SIG-M5 treated with dmso at 0.1 percent for 504 hours (cell line): ENCODE results near the gene ZNF469.
A peak's percentile ranks its signal among the peaks of the same experiment; 100 is the strongest.

Source experiments
- DNase-seq: peaks from one replicate; lab custom pipeline; 2025; ENCODE audit not compliant: unreplicated experiment; lab: John Stamatoyannopoulos, UW

Gene ZNF469

DNA sequence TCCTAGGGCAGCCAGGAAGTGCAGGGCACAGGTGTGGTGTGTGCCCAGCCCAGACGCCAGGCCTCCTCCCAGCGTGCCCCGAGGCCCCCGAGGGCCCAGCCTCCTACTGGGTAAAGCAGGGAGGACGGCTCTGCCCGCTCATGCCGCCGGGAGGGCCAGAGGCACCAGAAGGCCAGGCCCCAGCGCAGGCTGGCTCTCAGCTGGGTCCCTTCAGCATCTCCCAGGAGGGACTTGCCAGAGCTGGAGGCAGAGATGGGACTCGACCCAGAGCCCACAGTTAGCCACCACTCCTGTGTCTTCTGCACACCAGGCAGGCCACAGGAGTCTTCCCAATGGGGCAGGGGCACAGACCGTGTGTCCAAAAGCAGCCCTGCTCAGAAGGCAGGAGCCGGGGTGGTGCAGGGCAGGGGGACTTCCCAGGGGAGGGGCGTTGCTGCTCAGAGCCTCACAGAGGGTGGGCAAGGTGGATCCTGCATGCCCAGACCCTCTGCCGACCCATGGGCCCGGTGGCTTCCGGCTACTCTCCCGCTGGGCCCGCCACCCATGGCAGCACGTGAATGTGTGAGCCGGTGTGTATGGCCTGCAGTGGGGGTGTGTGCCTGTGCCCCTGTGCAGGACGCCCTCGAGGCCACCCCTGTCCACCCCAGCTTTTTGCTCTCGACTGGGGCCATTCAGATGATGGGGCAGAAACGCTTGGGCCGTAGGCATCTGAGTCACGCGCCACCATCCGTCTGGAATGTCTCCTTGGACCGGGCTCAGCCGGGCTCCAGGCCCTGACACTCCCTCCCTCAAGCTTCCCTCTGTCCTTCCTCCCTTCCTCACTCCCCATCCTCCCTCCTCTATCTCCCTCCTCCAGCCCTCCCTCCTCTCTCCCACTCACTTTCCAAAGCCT lies 5.7 kb upstream of the ZNF469 start:
- DNase-seq = no peak

- DNase-seq = no peak
Measured at GRCh38 chr16:88377961-88378360, 4.8 kb upstream of the ZNF469 start.

DNA sequence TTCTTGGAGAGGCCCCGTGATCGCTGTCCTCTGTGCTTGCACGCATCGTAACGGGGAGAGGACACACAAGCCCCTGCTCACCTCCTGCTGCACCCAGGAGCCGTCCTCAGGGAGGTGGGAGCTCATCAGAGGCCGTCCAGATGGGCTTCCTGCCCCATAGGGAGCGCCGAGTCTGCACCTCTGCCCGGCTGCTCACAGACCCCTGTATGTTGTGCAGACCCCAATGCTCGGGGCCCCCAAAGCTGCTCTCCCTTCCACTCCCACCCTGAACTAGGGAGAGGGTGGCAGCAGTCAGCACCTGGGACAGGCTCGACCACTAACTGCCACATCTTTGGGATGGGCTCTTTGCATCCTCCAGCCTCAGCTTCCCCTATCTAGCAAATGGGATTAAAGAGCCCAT lies 4.4 kb upstream of the ZNF469 start:
- DNase-seq = no peak

- DNase-seq = no peak
Measured at GRCh38 chr16:88378836-88379693, 3.7 kb upstream of the ZNF469 start.

DNA sequence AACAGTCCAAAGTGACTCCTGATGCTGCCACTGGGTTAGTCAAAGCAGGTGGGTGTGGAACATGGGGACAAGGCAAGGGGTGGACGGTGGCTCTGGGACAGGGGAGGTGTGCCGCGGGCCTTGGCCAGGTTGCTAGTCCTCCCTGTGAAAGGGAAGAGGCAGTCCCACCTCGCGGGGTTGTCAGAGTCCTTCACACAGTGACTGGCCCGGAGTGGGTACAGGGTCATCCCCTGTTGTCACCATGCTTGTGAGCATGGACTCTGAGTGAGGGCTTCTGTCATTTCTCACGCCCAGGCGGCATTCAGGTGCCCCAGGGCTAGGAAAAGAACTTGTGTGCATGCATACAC lies 3.1 kb upstream of the ZNF469 start:
- no peak for DNase-seq

- no peak for DNase-seq
Measured at GRCh38 chr16:88380099-88380498, 2.7 kb upstream of the ZNF469 start.

DNA sequence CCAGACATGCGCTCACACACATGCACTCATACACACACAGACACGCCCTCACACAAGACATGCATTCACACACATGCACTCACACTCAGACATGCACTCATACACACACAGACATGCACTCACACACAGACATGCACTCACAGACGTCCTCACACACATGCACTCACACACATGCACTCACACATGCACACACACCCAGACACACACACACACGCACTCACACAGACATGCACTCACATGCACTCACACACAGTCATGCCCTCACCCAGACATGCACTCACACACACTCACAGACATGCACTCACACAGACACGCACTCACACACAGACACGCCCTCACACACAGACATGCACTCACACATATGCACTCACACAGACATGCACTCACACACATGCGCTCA lies 2.1 kb upstream of the ZNF469 start:
- no peak for DNase-seq

- DNase-seq = no peak
Measured at GRCh38 chr16:88381820-88382451, 823 bp upstream of the ZNF469 start.

- DNase-seq = no peak
Measured at GRCh38 chr16:88383401-88384221, 852 bp downstream of the ZNF469 start.

GRCh38 chr16:88384222-88385111 lies 1.7 kb downstream of the ZNF469 start:
- DNase-seq = peak; percentile 2

- DNase-seq = no peak
Measured at GRCh38 chr16:88385112-88385594, 2.4 kb downstream of the ZNF469 start.

GRCh38 chr16:88385831-88386815 lies 3.4 kb downstream of the ZNF469 start:
- DNase-seq = no peak

GRCh38 chr16:88387180-88387765 lies 4.5 kb downstream of the ZNF469 start:
- DNase-seq = no peak

GRCh38 chr16:88387941-88388627 lies 5.3 kb downstream of the ZNF469 start:
- peak; percentile 20 for DNase-seq

DNA sequence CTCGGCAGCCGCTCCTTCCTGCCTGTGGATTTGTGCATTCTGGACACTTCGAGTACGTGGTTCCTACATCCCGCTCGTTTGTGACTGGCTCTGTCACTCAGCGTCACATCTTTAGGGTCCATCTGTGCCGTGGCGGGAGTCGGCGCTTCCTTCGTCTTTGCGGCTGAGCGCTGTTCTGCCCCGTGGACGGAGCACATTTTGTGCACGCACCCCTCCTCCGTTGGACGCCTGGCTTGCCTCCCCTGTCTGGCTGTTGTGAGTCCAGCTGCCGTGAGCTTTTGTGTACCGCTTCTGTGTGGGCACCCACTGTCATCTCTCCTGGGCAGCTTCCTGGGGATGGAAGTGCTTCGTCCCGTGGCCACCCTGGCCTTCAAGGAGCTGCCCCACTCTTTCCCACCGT lies 6.4 kb downstream of the ZNF469 start:
- no peak for DNase-seq

DNA sequence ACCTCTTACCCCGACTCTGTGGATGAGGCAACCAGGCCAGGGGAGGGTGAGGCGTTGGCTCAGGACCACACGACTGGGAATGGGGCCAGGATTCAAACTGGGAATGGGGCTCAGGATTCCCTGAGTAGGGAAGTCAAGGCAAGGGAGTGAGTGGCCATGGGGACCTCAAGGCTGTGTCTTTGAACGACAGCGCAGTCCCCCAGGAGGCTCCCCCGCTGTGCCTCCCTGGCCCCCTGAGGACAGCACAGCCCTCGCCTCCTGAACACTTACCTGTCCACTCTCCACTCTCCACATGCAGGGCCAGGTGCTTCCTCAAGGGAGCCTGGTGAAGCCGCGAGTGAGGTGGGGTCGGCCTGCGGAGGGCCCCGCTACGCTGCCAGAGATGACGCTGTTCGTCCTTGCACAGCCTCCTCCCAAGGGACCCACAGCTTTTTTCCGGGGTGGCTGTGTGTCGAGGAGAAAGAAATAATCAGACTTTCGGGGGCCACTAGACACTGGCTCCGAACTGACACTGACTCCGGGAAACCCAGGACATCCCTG lies 6.9 kb downstream of the ZNF469 start:
- DNase-seq = no peak

DNA sequence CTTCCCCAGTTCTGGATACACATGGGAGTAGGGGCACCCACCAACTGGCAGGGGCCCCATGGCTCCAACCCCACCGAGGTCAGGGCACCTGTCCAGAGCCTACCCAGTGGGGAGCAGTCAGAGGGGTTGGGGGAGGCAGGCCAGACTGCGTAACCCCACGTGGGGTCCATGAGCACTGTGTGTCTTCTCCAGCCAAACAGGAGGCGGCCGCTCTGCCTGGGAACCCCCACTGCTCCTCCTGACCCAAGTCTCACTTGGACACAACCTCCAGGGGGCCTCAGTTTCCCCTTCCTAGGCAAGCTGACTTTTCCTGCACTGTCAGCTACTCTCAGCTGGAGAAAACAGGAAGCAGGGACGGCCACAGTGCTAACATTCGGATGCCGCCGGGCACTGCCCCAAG lies 7.5 kb downstream of the ZNF469 start:
- DNase-seq = no peak
